Measurements from ENCODE around the gene CHCHD1.

GRCh38 chr10:73772281-73773151, 9.3 kb upstream of the CHCHD1 start:
- TF ChIP-seq CTCF (IDR thresholded peaks at IDR 0.05; ENCODE audit: borderline replicate concordance, extremely low read depth, low read length, poor library complexity, severe bottlenecking) (peak; percentile 25), EZH2 (IDR thresholded peaks at IDR 0.05; ENCODE audit: borderline replicate concordance, low read depth, low read length, severe bottlenecking) (no peak)
